CD8-positive, alpha-beta memory T cell (primary cell): ENCODE results near the gene BRAP. TPM values are rescaled to one million over a fixed set of nuclear protein-coding genes. Genes with fewer than 3 reads are reported as not detected.
"Not testable (repeated sequence)": the region's sequence is repeated elsewhere in the genome, so short reads cannot be mapped to it uniquely, and the experiment has no call there.

ENCODE experiments used
- CTCF ChIA-PET: fragments of 350-600 bp; sonication (Branson Sonifier 250); formaldehyde crosslinking; loops from one replicate; lab custom pipeline; 2021; ENCODE audit warnings: antibody characterized with exemption; lab: Charles Lee
- POLR2A ChIA-PET: fragments of 350-600 bp; sonication (Branson Sonifier 250); formaldehyde crosslinking; loops from one replicate; lab custom pipeline; 2021; ENCODE audit warnings: antibody characterized with exemption; lab: Charles Lee
- DNase-seq, 5 donors: peaks; one replicate each; pipeline versions ENCODE4 v3.0.0 to v3.0.0-alpha.2; 2020 to 2022; ENCODE audit warnings: mixed read lengths in 1 of 5
- H3K27ac ChIP-seq: one replicate; pipeline ENCODE4 v1.7.0; 2013; ENCODE audit warnings: low read depth, mild to moderate bottlenecking, low read length, moderate library complexity
- H3K27me3 ChIP-seq: 2 replicates; pipeline ENCODE4 v1.7.0; 2013; ENCODE audit warnings: low read length, mild to moderate bottlenecking; ENCODE audit not compliant: insufficient read depth, poor library complexity, severe bottlenecking
- H3K36me3 ChIP-seq: 2 replicates; pipeline ENCODE4 v1.7.0; 2013; ENCODE audit warnings: mild to moderate bottlenecking, low read length, moderate library complexity; ENCODE audit not compliant: insufficient read depth
- H3K4me1 ChIP-seq: 2 replicates; pipeline ENCODE4 v1.7.0; 2013; ENCODE audit warnings: mild to moderate bottlenecking, low read length, moderate library complexity; ENCODE audit not compliant: insufficient read depth
- H3K4me3 ChIP-seq: 2 replicates; pipeline ENCODE4 v1.7.0; 2013; ENCODE audit warnings: mild to moderate bottlenecking, low read length
- H3K9me3 ChIP-seq: 2 replicates; pipeline ENCODE4 v1.7.0; 2013; ENCODE audit warnings: mild to moderate bottlenecking, low read length
- H3K27ac Mint-ChIP-seq, 8 donors: one replicate each; pipeline ENCODE4 v1.8.0; 2020 to 2021; ENCODE audit warnings: mixed read lengths in 8 of 8, mild to moderate bottlenecking in 6 of 8, inconsistent platforms in 3 of 8, moderate library complexity in 3 of 8
- H3K27me3 Mint-ChIP-seq, 2 donors: one replicate each; pipeline ENCODE4 v1.8.0; 2020 to 2021; ENCODE audit warnings: mixed read lengths in 2 of 2, mild to moderate bottlenecking in 1 of 2, moderate library complexity in 1 of 2
- H3K36me3 Mint-ChIP-seq, 3 donors: one replicate each; pipeline ENCODE4 v1.8.0; 2020 to 2021; ENCODE audit warnings: mixed read lengths in 3 of 3, inconsistent platforms in 1 of 3, mild to moderate bottlenecking in 1 of 3
- H3K4me1 Mint-ChIP-seq, 3 donors: one replicate each; pipeline ENCODE4 v1.8.0; 2020 to 2021; ENCODE audit warnings: mixed read lengths in 3 of 3, inconsistent platforms in 1 of 3, mild to moderate bottlenecking in 1 of 3
- H3K4me3 Mint-ChIP-seq, 7 donors: one replicate each; pipeline ENCODE4 v1.8.0; 2020 to 2021; ENCODE audit warnings: mixed read lengths in 7 of 7, mild to moderate bottlenecking in 6 of 7, moderate library complexity in 4 of 7, inconsistent platforms in 2 of 7
- H3K9me3 Mint-ChIP-seq, 5 donors: one replicate each; pipeline ENCODE4 v1.8.0; 2020 to 2022; ENCODE audit warnings: mixed read lengths in 5 of 5, mild to moderate bottlenecking in 3 of 5, moderate library complexity in 2 of 5, inconsistent platforms in 1 of 5
- polyA plus RNA-seq: library from polyadenylated mRNA; unstranded; fragments of 300-500 nt; fragmentation: Illumina TruSeq; gene quantifications from one replicate; pipeline ENCODE4 v1.2.3, GENCODE V29; 2021
- total RNA-seq, 2 experiments: library from RNA; stranded (reverse); gene quantifications; one replicate each; pipeline ENCODE4 v1.2.3, GENCODE V29; 2021

BRAP gene
- total and polyA plus RNA-seq, 3 experiments from 2014 or later = 23.2 to 27.5 (median 25.9) TPM

DNA sequence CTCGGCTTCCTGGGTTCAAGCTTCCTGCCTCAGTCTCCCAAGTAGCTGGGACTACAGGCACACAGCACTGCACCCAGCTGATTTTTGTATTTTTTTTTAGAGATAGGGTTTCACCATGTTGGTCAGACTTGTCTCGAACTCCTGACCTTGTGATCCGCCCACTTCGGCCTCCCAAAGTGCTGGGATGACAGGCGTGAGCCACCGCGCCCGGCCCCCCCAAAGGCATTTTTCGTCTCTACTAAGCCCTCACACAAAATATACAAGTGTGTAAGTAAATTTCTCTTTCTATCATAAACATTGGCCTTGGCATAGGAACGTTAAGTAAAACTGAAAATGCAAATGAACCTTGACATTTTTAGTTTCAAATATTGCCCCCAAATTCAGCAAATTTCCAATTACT is 2.2 kb upstream of the BRAP start:
- peak overlapping the region in 5 of 8 donors; percentile 17 to 76 (median 60) for H3K27ac Mint-ChIP-seq
- peaks cover 29% of the 10 kb centered on the region for H3K4me1 ChIP-seq
- peaks cover 0 to 32% (median 6%) of the 10 kb centered on the region in 3 donors for H3K36me3 Mint-ChIP-seq
- no peak overlapping the region for H3K27ac ChIP-seq
- H3K36me3 ChIP-seq = no peaks in the 10 kb centered on the region
- peak overlapping the region in 5 of 7 donors; percentile 19 to 58 (median 44) for H3K4me3 Mint-ChIP-seq
- ChIA-PET POLR2A (no interaction called here), CTCF (no interaction called here)
- no peak overlapping the region for H3K4me3 ChIP-seq
- no peaks in the 10 kb centered on the region for H3K9me3 Mint-ChIP-seq
- no peak for DNase-seq
- H3K27me3 ChIP-seq = no peaks in the 10 kb centered on the region
- no peaks in the 10 kb centered on the region for H3K9me3 ChIP-seq
- peaks cover 41 to 46% (median 44%) of the 10 kb centered on the region in 3 donors for H3K4me1 Mint-ChIP-seq
- peaks cover 0 to 4% of the 10 kb centered on the region in 2 donors for H3K27me3 Mint-ChIP-seq

DNA sequence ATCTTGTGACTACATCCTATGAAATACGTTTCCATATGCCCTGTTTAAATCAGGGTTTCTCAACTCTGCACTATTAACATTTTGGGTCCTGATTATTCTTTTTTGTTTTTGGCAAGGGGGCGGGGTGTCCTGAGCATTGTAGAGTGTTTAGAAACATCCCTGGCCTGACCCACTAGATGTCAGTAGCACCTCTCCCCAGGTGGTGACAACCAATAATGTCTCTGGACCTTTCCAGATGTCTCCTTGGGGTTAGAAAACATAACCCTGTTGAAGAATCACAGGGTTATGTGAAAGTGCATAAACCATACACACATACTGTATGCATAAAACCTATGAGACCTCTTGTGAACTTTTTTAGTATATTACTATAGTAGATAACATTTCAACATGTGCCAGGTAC is 1.5 kb upstream of the BRAP start:
- Histone ChIP-seq H3K27ac (no peak overlapping the region), H3K9me3 (no peaks in the 10 kb centered on the region), H3K4me1 (peaks cover 29% of the 10 kb centered on the region), H3K4me3 (no peak overlapping the region), H3K36me3 (no peaks in the 10 kb centered on the region), H3K27me3 (no peaks in the 10 kb centered on the region)
- DNase-seq = no peak
- POLR2A ChIA-PET = no interaction called here
- H3K27ac Mint-ChIP-seq = peak overlapping the region in 7 of 8 donors; percentile 36 to 99 (median 81)
- CTCF ChIA-PET = no interaction called here
- peak overlapping the region in 6 of 7 donors; percentile 58 to 100 (median 96) for H3K4me3 Mint-ChIP-seq
- peaks cover 0 to 33% (median 5%) of the 10 kb centered on the region in 3 donors for H3K36me3 Mint-ChIP-seq
- H3K9me3 Mint-ChIP-seq = no peaks in the 10 kb centered on the region
- peaks cover 40 to 49% (median 46%) of the 10 kb centered on the region in 3 donors for H3K4me1 Mint-ChIP-seq
- peaks cover 0 to 4% of the 10 kb centered on the region in 2 donors for H3K27me3 Mint-ChIP-seq

DNA sequence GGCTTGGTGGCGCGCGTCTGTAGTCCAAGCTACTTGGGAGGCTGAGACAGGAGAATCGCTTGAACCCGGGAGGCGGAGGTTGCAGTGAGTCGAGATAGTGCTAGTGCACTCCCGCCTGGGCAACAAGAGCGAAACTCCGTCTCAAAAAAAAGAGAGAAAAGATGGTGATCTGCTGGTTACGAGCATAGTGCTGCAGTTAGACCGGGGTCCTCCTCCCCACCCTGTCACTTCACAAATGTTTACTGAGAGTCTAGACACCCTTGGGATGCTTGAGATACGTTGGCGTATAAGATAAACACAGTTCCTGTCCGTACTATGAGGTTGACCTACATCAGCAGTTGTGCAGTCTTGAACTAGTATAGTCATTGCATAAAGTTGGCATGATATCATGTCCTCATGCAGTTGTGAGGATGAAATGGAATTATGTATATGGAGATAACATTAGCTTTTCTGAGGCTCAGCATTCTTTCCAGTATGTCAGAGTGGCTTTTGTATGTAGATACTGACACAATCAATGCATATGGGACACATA is 884 bp upstream of the BRAP start:
- peak overlapping the region; percentile 84 for H3K27ac ChIP-seq
- H3K36me3 ChIP-seq = peaks cover 4% of the 10 kb centered on the region
- no peaks in the 10 kb centered on the region for H3K9me3 ChIP-seq
- Mint-ChIP-seq H3K27me3 (peaks cover 0 to 4% of the 10 kb centered on the region in 2 donors), H3K4me1 (peaks cover 38 to 51% (median 50%) of the 10 kb centered on the region in 3 donors), H3K36me3 (peaks cover 4 to 36% (median 6%) of the 10 kb centered on the region in 3 donors), H3K9me3 (no peaks in the 10 kb centered on the region), H3K27ac (peak overlapping the region; percentile 93 to 99 (median 96)), H3K4me3 (peak overlapping the region; percentile 90 to 100 (median 96))
- POLR2A ChIA-PET = interaction anchor here (1.2 to 1.3 kb wide), 2 partner anchors 13 to 126 kb away, joined by 3 to 4 read pairs; no protein-coding TSS in a partner anchor
- peak overlapping the region; percentile 94 for H3K4me3 ChIP-seq
- peak in 2 of 5 donors; percentile 4 for DNase-seq
- CTCF ChIA-PET = interaction anchor here (2.4 kb wide), 1 partner anchor 126 kb away, joined by 11 read pairs; no protein-coding TSS in a partner anchor
- H3K27me3 ChIP-seq = no peaks in the 10 kb centered on the region
- peaks cover 29% of the 10 kb centered on the region for H3K4me1 ChIP-seq

DNA sequence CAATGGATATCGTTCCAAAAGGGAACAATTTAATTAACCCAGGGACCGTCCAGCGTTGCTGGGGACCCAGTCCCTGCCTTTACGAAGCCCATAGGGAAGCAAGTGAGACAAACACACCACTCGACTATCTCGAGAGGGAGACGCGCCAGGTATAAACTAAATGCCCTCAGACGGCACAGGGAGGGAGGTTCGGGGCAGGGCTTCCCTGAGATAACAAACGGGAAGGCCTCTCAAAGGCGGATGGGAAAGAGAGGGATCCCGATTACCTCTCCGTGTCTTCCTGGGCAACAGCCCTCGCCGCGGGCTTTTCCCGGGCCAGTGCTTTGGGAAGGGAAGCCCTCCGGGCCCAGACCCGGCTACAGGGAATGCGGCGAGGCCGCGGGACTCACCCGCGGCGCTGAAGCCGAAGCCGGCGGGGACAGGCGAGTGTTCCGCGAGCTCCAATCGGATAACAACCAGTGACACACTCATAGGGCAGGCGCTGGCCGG is 390 bp downstream of the BRAP start:
- Histone ChIP-seq H3K36me3 (peaks cover 13% of the 10 kb centered on the region), H3K4me1 (peaks cover 29% of the 10 kb centered on the region), H3K27ac (peak overlapping the region; percentile 84), H3K27me3 (no peaks in the 10 kb centered on the region), H3K9me3 (no peaks in the 10 kb centered on the region), H3K4me3 (peak overlapping the region; percentile 94)
- no peaks in the 10 kb centered on the region for H3K9me3 Mint-ChIP-seq
- DNase-seq = no peak
- peaks cover 0 to 4% of the 10 kb centered on the region in 2 donors for H3K27me3 Mint-ChIP-seq
- H3K27ac Mint-ChIP-seq = peak overlapping the region; percentile 67 to 99 (median 96)
- ChIA-PET POLR2A (interaction anchor here (0.6 to 1.3 kb wide), 4 partner anchors 12 to 240 kb away, joined by 3 to 4 read pairs (median 3); no protein-coding TSS in a partner anchor), CTCF (interaction anchor here (1.1 to 2.4 kb wide), 3 partner anchors 9 to 128 kb away, joined by 3 to 11 read pairs (median 4); no protein-coding TSS in a partner anchor)
- H3K36me3 Mint-ChIP-seq = peaks cover 6 to 42% (median 11%) of the 10 kb centered on the region in 3 donors
- peaks cover 38 to 54% (median 48%) of the 10 kb centered on the region in 3 donors for H3K4me1 Mint-ChIP-seq
- H3K4me3 Mint-ChIP-seq = peak overlapping the region; percentile 90 to 100 (median 96)

DNA sequence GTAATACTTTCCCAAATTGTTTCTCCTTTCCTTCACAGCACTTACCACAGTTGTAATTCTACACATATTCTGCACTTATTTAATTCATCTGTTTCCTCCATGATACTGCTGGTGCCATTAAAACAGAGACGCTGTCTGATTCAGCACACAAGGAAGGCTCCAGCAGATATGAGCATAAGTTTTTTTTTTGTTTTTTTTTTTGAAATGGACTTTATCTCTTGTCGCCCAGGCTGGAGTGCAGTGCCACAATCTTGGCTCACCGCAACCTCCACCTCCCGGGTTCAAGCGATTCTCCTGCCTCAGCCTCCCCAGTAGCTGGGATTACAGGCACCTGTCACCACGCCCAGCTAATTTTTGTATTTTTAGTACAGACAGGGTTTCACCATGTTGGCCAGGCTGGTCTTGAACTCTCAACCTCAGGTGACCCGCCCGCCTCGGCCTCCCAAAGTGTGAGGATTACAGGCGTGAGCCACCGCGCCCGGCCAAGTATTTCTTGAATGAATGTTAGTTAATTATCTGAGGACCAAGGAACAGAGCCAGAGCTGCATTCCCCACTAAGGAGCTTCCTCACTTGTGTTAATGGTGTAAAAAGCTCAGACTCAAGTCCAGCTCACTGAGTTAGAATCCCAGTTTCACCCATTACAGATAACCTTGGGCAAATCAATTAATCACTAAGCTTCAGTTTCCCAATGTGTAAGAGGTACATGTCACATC is 1.1 kb downstream of the BRAP start:
- Mint-ChIP-seq H3K4me1 (peaks cover 38 to 54% (median 48%) of the 10 kb centered on the region in 3 donors), H3K36me3 (peaks cover 6 to 46% (median 11%) of the 10 kb centered on the region in 3 donors), H3K4me3 (peak overlapping the region; percentile 90 to 100 (median 96)), H3K27ac (peak overlapping the region; percentile 80 to 99 (median 96))
- DNase-seq, H3K27me3 Mint-ChIP-seq, H3K9me3 Mint-ChIP-seq, POLR2A ChIA-PET, H3K9me3 ChIP-seq, H3K27me3 ChIP-seq: not testable (repeated sequence)
- Histone ChIP-seq H3K4me3 (peak overlapping the region; percentile 94), H3K27ac (peak overlapping the region; percentile 84), H3K4me1 (peaks cover 29% of the 10 kb centered on the region), H3K36me3 (peaks cover 13% of the 10 kb centered on the region)
- CTCF ChIA-PET = interaction anchor here (1.1 to 2.4 kb wide), 3 partner anchors 9 to 288 kb away, joined by 3 to 11 read pairs (median 3); no protein-coding TSS in a partner anchor

DNA sequence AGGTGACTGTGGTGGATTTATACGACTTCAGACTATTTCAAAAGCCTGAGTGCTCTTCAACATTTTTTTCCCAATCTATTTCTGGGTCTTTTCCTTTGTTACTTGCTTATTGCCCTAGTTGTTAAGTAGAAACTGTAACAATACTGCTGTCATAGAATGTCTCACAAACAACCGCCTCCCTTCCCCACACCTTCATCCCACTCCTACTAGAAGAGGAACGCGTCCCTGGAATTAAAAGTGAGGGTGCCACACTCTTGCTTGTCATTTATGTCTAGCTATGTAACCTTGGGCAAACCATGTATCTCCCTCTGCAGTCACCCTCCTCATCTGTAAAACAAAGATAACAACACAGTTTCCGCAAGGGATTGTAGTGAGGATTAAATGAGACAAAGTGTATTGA is 8.6 kb downstream of the BRAP start:
- POLR2A ChIA-PET = no interaction called here
- Mint-ChIP-seq H3K4me1 (peaks cover 0 to 11% (median 11%) of the 10 kb centered on the region in 3 donors), H3K9me3 (no peaks in the 10 kb centered on the region), H3K27ac (peak overlapping the region in 1 of 8 donors; percentile 5), H3K36me3 (peaks cover 9 to 87% (median 16%) of the 10 kb centered on the region in 3 donors), H3K27me3 (no peaks in the 10 kb centered on the region), H3K4me3 (no peak overlapping the region)
- H3K27me3 ChIP-seq = no peaks in the 10 kb centered on the region
- CTCF ChIA-PET = no interaction called here
- no peak overlapping the region for H3K4me3 ChIP-seq
- peaks cover 34% of the 10 kb centered on the region for H3K36me3 ChIP-seq
- DNase-seq = no peak
- H3K9me3 ChIP-seq = no peaks in the 10 kb centered on the region
- H3K4me1 ChIP-seq = no peaks in the 10 kb centered on the region
- H3K27ac ChIP-seq = no peak overlapping the region

DNA sequence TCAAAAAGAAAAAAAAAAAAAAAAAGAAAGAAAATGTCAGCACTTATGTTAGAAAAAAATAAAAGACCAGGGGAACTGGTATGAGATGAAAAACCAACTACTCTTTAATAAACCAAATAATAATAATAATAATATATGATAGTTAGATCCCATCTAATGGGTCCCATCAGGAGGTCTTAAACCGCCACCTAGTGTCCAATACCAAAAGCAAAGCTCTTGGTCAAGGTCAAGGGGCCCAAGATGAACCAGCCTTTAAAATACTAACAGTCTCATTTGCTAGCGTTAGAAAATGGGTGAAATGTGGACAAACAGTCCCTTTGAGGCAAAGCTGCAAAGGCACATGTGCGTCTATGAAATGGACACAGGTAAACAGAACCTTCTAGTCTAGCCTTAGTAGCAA is 12.3 kb downstream of the BRAP start:
- ChIA-PET CTCF (interaction anchor here (1.0 to 1.4 kb wide), 2 partner anchors 12 to 277 kb away, joined by 3 to 4 read pairs; partner anchors contain the start of genes ACAD10 and BRAP), POLR2A (interaction anchor here (0.5 to 1.0 kb wide), 2 partner anchors 12 to 436 kb away, joined by 3 to 4 read pairs; partner anchors contain the start of genes ACAD10 and BRAP)
- Mint-ChIP-seq H3K9me3 (no peaks in the 10 kb centered on the region), H3K36me3 (peaks cover 3 to 87% (median 11%) of the 10 kb centered on the region in 3 donors), H3K27me3 (no peaks in the 10 kb centered on the region), H3K4me3 (no peak overlapping the region), H3K4me1 (peaks cover 0 to 6% (median 4%) of the 10 kb centered on the region in 3 donors), H3K27ac (no peak overlapping the region)
- no peak overlapping the region for H3K4me3 ChIP-seq
- no peak overlapping the region for H3K27ac ChIP-seq
- no peaks in the 10 kb centered on the region for H3K27me3 ChIP-seq
- H3K4me1 ChIP-seq = no peaks in the 10 kb centered on the region
- DNase-seq = no peak
- H3K9me3 ChIP-seq = no peaks in the 10 kb centered on the region
- H3K36me3 ChIP-seq = peaks cover 21% of the 10 kb centered on the region
